ENCODE data around the gene ZNF429.

GRCh38 chr19:21585281-21585890 is 80.0 kb downstream of the ZNF429 start:
- TF ChIP-seq CTCF (IDR thresholded peaks at IDR 0.05; ENCODE audit: insufficient read depth, low read length, poor library complexity, severe bottlenecking) (no peak), EZH2phosphoT487 (conservative IDR thresholded peaks at IDR 0.05; ENCODE audit: low read length) (no peak)
